Measurements from ENCODE around the gene TP53.
"Not testable (repeated sequence)": the region's sequence is repeated elsewhere in the genome, so short reads cannot be mapped to it uniquely, and the experiment has no call there.

The TP53 gene

DNA sequence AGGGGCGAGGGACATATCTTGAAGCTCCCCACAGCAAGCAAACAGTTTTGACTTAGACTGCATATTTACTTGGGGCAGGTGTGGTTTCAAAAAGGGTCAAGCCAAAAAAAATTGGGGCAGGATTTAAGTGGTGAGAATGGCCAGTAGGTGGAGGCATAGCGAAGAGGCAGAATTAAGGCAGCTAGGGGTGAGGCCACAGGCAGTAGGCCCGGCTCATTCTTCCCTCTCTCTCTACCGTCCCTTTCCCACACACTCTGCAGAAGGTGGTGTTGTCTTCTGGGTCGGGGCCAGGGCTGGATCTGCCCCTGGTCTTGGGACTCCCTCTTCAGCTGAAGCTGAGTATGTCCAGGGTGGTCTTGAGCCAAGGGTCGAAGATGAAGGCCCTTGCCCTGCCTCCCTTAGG lies 54.8 kb downstream of the TP53 start:
- in situ Hi-C loops (cut with MboI; ENCODE audit: low sequenced_read_pairs): no loop called here

DNA sequence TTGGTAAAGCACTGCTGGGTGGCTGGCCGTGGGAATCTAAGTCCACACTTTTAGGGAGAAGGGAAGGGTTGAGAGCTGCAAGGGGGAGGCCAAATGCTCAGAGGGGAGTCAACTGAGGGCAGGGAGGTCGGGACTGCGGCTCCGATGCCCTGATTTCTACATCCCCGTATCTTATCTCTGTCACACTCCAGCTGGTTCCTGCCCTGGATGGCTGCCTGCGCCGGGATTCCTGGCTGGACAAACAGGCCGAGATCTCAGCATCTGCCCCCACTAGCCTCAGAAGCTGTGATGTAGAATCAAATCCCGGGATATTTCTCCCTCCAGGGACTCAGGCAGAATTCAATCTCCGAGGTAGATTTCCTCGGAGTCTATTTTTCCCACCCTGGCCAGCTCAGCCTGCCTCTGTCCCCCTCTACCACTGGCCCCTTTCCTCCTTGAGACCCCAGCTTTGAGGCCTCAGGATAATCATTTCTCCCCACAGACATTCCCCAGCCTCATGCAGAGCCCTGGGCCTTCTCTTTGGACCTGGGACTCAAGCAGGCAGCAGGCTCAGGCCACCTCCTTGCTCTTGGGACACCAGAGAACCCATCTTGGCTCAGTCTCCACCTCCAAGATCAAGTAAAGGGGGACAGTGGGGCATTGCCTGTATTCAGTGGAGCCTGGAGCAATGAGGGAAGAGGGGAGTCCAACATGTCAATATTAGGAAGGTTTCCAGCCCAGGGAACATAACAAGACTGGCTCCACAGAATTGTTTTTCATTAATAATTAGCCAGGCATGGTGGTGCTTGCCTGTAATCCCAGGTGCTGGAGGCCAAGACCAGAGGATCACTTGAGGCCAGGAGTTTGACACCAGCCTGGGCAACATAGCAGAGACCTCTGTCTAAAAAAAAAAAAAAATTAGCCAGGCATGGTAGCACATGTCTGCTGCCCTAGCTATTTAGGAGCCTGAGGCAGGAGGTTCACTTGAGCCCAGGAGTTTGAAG lies 55.6 kb downstream of the TP53 start:
- in situ Hi-C loops (cut with MboI; ENCODE audit: low sequenced_read_pairs): no loop called here

GRCh38 chr17:7629939-7630571 lies 57.2 kb downstream of the TP53 start, which contains the start of gene SHBG:
SHBG (plus strand) TSS chr17:7630135; CDS start chr17:7630173, 38 bp downstream.
- in situ Hi-C loops (cut with MboI; ENCODE audit: low sequenced_read_pairs): no loop called here

GRCh38 chr17:7627250-7628121 lies 59.8 kb downstream of the TP53 start, which contains the start of gene SAT2:
SAT2 (minus strand) TSS chr17:7627821; CDS start chr17:7627635, 186 bp downstream.
- in situ Hi-C loops (cut with MboI; ENCODE audit: low sequenced_read_pairs): no loop called here

DNA sequence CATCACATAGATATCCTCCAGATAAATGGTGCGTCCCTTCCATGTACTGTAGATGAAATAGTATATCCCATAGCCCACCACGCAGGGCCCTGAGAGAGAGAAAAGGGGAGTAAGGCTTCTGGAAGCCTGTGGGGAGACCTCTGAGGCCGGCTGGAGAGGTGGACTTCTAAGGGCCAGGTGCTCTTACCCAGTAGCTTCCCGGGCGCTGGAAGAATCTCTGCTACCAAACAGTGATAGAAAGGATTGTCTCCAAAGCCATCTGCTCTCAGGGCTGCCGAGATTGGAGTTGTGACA lies 60.4 kb downstream of the TP53 start:
- in situ Hi-C loops (cut with MboI; ENCODE audit: low sequenced_read_pairs): no loop called here

DNA sequence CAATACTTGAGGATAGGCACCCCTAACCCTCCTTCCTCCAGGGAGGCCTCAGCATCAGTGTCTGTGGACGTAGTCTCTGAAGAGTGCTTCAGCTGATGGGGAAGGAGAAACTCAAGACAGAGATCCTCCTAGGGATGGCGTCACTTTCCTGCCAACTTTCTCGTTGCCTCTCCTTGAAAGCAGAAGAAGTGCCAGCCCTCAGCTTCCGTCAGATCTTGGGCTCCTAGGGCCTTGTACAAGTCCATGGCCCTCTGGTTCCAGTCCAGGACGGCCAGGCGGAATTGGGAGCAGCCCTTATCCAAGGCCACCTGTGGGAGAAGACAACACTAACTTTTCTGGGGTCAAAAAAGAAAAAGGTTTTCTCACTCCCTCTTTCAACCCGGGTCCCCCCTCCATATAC lies 61.0 kb downstream of the TP53 start:
- in situ Hi-C loops (cut with MboI; ENCODE audit: low sequenced_read_pairs): no loop called here

GRCh38 chr17:7625749-7626148 lies 61.5 kb downstream of the TP53 start:
- in situ Hi-C loops (cut with MboI; ENCODE audit: low sequenced_read_pairs): not testable (repeated sequence)

DNA sequence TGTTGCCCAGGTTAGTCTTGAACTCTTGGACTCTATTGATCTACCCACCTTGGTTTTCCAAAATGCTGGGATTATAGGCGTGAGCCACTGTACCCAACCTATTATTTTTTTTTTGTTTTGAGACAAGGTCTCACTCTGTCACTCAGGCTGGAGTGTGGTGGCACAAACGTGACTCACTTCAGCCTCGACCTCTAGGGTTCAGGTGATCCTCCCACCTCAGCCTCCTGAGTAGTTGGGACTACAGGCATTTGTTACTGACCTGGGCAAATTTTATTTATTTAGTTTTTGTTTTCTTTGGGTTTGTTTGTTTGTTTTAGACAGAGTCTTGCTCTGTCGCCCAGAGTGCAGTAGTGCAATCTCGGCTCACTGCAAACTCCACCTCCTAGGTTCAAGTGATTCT lies 63.6 kb downstream of the TP53 start:
- in situ Hi-C loops (cut with MboI; ENCODE audit: low sequenced_read_pairs): no loop called here

DNA sequence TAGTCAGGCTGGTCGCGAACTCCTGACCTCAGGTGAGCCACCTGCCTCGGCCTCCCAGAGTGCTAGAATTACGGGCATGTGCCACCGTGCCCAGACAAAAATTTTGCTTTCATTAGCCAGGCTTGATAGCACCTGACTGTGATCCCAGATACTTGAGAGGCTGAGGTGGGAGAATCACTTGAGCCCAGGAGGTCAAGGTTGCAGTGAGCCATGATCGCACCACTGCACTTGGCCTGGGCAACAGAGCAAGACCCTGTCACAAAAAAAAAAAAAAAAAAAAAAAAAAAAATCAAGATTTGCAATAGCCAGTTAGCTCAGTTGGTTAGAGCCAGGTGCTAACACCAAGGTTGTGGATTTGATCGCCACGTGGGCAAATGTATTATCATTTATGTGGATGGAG lies 66.5 kb downstream of the TP53 start:
- in situ Hi-C loops (cut with MboI; ENCODE audit: low sequenced_read_pairs): no loop called here

DNA sequence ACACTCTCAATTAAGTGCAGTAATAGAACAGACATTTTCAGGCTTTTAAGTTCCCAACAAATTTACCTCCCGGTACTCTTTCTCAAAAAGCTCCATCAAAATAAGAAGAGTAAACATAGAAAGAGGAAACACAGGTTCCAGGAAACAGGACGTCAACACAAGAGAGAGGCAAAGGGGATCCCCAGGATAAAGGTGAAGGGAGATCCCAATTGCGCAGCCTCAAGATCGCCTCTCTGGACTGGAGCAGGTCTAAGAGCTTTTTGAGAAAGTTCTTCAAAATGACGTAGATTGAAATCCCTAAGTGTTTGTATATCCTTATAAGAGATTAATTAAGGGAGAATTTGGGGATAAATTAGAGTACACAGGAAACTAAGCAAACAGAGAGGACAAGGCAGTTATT lies 68.7 kb downstream of the TP53 start:
- in situ Hi-C loops (cut with MboI; ENCODE audit: low sequenced_read_pairs): no loop called here
